ENCODE measurements around the gene FRMD4B.

The FRMD4B gene

GRCh38 chr3:69321301-69322157 lies 64.4 kb downstream of the FRMD4B start:
- no peak for DNase-seq

GRCh38 chr3:69320871-69321271 lies 65.0 kb downstream of the FRMD4B start:
- no peak for DNase-seq

- DNase-seq = no peak
Measured at GRCh38 chr3:69319652-69320051, 66.2 kb downstream of the FRMD4B start.

- no peak for DNase-seq
Measured at GRCh38 chr3:69318410-69318809, 67.5 kb downstream of the FRMD4B start.

GRCh38 chr3:69313251-69313650 lies 72.6 kb downstream of the FRMD4B start:
- DNase-seq = no peak

- DNase-seq = no peak
Measured at GRCh38 chr3:69309814-69310213, 76.1 kb downstream of the FRMD4B start.

- no peak for DNase-seq
Measured at GRCh38 chr3:69306239-69307185, 79.4 kb downstream of the FRMD4B start.

- DNase-seq = no peak
Measured at GRCh38 chr3:69305011-69305410, 80.9 kb downstream of the FRMD4B start.

- DNase-seq = no peak
Measured at GRCh38 chr3:69304396-69304795, 81.5 kb downstream of the FRMD4B start.

GRCh38 chr3:69300296-69300695 lies 85.6 kb downstream of the FRMD4B start:
- DNase-seq = no peak

- DNase-seq = no peak
Measured at GRCh38 chr3:69299344-69299743, 86.5 kb downstream of the FRMD4B start.

GRCh38 chr3:69297501-69297900 lies 88.4 kb downstream of the FRMD4B start:
- no peak for DNase-seq

GRCh38 chr3:69296995-69297394 lies 88.9 kb downstream of the FRMD4B start:
- DNase-seq = no peak

GRCh38 chr3:69294014-69294766 lies 91.7 kb downstream of the FRMD4B start:
- no peak for DNase-seq

- no peak for DNase-seq
Measured at GRCh38 chr3:69292959-69293574, 92.8 kb downstream of the FRMD4B start.

- DNase-seq = no peak
Measured at GRCh38 chr3:69292185-69292584, 93.7 kb downstream of the FRMD4B start.

GRCh38 chr3:69290430-69290829 lies 95.5 kb downstream of the FRMD4B start:
- no peak for DNase-seq

- DNase-seq = no peak
Measured at GRCh38 chr3:69290006-69290405, 95.9 kb downstream of the FRMD4B start.

GRCh38 chr3:69288161-69288895 lies 97.6 kb downstream of the FRMD4B start:
- no peak for DNase-seq

GRCh38 chr3:69283913-69284611 lies 101.8 kb downstream of the FRMD4B start:
- DNase-seq = no peak

GRCh38 chr3:69283496-69283895 lies 102.4 kb downstream of the FRMD4B start:
- DNase-seq = no peak

Data from DMS79 treated with DMSO at 0.1 percent for 48 hours (cell line).